Fibroblast of skin of left biceps (primary cell): ENCODE measurements around the gene ELN.
"Not testable (repeated sequence)": the region's sequence is repeated elsewhere in the genome, so short reads cannot be mapped to it uniquely, and the experiment has no call there.

Experiments used
- DNase-seq, 2 experiments: peaks; one replicate each; pipeline ENCODE4 v3.0.0-alpha.2; 2013; ENCODE audit warnings: low read depth in 2 of 2

Gene ELN

DNA sequence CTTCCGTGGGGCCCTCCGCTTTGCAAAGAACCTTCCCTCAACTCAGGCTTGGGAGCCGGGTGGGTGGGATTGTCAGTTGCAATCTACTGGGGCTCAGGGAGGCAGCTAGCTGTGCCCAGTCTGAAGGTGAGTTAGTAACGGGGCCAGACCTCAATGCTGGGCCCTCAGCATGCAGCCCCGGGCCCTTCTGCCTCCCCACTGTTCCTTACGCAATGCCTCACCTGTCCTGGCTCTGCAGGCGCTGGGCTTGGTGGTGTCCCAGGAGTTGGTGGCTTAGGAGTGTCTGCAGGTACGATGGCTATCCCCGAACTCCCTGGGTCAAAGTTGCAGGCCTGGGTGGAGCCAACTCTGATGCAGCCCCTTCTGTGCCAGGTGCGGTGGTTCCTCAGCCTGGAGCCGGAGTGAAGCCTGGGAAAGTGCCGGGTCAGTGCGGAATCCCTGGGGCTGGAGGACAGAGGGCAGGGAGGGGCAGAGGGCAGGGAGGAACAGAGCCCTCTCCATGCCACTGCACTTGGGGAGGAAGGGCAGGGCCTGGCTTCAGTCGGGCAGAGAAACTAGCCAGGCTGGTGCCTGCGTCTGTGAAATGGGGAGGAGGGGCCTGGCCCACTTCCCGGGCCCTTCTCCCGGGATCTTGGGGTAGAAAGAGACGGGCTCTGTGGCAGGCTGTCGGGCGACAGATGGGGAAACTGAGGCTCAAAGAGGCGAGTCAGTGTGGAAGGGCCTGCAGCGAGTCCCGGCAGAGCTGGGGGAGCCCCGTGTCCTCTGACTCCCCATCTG, 15.0 kb downstream of the ELN start:
- no peak for DNase-seq

DNA sequence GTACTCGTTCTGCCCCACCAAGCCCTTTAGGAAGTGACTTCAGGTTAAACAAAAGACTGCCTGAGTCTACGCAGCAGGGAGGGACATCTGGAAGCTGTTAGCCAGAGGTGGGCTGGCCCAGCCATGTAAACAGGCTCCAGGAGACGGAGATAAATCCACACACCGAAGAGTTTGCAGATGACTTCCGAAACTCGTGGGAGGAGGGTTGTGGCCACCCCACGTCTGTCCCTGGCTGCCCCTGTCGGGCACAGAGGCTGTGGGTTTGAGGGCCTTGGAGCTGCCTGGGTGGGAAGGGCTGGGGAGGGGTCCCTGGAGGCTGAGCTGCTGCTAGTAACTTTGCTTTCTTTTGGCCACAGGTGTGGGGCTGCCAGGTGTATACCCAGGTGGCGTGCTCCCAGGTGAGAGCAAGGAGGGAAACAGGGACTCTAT, 15.6 kb downstream of the ELN start:
- peak in 1 of 2 experiments; percentile 47 for DNase-seq

DNA sequence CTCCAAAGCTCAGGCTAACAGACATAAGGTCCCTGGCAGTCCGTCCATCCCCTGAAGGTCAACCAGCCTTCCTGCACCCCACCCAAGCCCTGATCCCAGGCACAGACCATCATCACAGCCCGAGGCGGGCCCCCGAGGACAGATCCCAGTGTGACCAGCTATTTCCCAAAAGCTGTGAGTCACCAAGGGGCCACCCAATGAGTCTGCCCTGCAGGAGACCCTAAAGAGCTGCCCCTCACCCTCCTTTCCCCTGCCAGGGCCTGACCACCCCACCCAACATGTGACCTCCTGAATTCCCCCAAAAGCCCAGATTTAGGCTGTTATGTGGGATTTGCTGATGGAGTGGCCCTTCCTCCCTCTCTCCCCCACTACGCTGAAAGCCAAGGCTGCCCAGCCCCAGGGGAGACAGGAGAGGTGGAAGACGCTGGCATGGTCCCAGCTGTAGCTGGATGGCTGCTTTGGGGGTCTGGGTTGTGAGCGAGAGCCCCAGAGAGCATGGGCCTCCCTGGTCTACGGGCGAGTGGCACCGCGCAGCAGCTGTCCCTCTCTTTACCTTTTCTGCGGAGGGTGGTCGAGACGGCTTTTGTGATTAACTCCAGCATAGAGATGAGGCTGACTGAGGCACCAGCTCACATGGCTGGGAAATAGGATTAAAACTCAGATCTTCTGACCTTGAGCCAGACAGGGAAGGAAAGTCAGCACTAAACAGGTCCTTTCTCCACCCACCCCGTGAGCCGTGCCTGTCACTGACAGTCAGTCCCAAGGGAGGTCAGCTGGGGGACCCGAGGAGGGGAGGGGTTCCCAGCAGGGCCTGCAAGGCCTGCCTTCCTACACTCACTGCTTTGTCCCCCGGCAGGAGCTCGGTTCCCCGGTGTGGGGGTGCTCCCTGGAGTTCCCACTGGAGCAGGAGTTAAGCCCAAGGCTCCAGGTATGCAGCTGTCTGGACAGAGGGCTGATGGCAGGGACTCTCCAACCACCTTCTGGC, 16.7 kb downstream of the ELN start:
- DNase-seq, result no peak

DNA sequence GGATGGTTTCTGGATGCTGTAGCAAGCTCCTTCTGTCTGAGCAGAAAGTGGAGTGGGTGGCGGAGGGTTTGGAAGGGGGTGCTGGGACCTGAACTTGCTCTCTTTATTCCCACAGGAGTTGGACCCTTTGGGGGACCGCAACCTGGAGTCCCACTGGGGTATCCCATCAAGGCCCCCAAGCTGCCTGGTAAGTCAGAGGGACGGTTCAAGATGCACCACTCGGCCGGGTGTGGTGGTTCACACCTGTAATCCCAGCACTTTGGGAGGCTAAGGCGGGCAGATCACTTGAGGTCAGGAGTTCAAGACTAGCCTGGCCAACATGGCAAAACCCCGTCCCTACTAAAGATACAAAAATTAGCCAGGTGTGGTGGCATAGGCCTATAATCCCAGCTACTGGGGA, 18.6 kb downstream of the ELN start:
- DNase-seq, result not testable (repeated sequence)

DNA sequence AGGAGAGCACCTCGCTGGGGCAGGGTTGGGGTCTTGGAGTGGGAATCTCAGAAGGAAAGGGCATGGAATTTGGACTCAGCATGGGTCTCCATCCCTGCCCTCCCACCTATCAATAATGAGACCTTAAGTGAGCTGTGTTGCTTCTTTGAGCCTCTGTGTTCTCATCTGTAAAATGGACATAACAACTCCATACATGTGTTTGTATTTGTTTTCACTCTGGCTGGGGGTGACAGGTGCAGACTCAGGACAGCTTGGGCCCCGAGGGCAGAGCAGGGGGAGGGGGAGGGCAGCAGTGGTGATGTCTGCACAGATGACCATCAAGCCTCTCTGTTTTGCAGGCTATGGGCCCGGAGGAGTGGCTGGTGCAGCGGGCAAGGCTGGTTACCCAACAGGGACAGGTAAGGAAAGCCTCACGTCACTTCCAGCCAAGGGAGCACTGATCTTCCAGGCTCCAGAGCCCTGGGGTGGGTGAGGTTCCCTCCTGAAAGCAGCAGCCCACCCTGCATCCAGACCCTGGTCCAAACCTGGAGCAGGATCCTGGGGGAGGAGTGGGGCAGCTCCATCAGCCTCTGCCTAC, 19.9 kb downstream of the ELN start:
- no peak for DNase-seq

DNA sequence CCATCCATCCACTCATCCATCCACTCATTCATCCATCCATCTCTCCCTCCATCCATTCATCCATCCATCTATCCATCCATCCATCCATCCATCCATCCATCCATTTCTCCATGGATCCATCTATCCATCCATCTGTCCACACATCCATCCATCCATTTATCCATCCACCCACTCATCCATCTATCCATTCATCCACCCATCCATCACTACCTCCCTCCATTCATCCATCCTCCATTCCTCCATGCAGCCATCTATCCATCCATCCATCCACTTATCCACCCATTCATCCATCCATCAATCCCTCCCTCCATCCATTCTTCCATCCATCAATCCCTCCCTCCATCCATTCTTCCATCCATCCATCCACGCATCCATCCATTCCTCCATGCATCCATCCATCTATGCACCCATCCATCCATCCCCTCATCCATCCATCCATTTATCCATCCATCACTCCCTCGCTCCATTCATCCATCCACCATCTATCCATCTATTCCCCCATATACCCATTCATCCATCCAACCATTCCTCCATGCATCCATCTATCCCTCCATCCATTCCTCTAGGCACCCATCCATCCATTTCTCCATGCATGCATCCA, 21.1 kb downstream of the ELN start:
- no peak for DNase-seq

DNA sequence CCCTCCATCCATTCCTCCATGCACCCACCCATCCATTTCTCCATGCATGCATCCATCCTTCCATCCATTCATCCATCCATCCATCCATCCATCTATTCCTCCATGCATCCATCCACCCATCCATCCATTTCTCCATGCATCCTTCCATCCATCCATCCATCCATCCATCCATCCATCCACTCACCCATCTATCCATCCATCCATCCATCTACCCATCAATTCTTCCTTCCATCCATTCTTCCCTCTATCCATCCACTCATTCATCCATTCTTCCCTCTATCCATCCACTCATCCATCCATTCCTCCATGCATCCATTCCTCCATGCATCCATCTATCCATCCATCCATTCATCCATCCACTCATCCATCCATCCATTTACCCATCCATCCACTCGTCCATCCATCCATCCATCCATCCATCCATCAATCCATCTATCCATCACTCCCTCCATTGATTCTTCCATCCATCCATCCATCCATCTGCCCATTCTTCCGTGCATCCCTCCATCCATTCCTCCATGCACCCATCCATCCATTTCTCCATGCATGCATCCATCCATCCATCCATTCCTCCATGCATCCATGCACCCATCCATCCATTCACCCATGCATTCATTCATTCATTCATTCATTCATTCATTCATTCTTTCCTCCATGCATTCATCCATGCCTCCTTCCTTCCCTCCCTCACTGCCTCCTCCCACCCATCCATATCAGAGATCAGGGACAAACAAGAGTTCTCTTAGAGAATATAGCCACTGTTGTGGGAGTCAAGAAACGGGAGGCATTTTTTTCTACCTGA, 22.2 kb downstream of the ELN start:
- DNase-seq, result no peak

DNA sequence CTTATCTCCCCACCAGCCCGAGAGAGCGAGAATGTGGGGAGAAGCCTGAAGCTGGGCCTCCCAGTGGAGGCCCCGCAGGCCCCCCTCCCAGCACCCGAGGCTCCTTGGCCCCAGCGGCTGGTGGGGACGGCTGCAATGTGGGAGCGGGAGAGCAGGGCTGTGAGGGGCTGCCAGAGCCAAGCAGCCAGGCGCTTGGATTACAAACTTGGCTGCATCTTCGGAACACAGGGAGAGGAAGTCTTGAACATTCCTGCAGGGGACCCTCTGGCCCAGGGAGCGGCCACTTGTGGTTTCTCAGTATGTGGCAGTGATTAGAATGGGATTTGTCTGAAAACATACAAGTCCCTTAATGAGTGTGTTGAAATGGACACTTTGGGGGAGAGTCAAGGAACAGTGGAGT, 23.2 kb downstream of the ELN start:
- no peak for DNase-seq

DNA sequence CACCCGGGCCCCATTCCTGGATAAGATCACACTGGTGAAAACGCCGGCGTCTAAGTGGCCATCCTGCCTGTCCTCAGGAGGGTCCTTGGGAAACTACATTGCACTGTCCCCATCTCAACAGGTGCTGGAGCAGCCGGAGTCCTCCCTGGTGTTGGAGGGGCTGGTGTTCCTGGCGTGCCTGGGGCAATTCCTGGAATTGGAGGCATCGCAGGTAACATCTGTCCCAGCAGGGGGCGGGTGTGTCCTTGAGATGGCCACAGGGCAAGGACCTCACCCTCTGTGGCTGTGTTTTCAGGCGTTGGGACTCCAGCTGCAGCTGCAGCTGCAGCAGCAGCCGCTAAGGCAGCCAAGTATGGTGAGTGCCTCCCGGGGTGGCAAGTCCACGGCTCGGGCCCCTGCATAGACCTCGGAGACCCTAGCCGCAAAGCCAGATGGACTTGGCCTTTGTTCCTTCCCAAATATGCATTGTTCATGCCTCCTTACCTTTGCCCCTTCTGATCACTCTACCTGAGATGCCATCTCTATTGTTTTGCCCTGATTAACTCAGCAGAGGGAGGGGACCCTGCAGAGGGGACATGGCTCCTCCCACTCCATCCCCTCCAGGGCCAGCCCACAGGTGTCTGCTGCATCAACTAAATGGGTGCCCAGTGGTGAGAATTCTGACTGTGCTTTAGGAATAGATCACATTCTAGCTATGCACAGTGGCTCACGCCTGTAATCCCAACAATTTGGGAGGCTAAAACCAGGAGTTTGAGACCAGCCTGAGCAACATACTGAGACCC, 23.8 kb downstream of the ELN start:
- DNase-seq, result no peak

DNA sequence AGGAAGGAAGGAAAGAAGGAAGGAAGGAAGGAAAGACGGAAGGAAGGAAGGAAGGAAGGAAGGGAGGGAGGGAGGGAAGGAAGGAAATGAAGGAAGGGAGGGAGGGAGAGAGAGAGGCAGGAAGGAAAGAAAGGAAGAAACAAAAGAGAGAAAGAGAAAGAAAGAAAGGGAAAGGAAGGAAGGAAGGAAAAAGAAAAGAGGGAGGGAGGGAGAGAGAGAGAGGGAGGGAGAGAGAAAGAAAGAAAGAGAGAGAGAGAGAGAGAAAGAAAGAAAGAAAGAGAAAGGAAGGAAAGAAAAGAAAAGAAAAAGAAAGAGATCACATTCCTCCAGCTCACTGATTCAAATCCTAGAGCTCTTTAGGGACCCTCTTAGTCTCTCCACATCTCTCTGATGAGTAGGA, 24.7 kb downstream of the ELN start:
- DNase-seq, result no peak

DNA sequence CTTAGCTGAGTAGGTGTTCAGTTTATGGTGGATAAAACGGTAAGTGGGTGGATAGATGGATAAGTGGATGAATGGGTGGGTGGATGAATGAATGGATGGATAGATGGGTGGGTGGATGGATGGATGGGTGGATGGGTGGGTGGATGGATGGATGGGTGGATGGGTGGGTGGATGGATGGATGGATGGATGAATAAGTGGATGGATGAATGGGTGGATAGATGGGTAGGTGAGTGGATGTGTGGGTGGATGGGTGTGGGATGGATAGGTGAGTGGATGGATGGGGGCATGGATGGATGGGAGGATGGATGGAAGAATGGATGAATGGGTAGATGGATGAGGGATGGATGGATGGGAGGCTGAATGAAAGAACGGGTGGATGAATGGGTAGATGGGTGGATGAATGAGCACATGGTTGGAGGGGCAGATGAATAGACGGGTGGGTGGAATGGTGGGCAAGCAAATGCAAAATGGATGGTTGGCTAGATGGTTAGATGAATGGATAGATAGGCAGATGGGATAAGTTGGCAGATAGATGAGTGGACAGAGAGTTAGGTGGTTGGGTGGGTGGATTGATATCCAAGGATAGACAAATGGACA, 25.7 kb downstream of the ELN start:
- DNase-seq, result no peak

DNA sequence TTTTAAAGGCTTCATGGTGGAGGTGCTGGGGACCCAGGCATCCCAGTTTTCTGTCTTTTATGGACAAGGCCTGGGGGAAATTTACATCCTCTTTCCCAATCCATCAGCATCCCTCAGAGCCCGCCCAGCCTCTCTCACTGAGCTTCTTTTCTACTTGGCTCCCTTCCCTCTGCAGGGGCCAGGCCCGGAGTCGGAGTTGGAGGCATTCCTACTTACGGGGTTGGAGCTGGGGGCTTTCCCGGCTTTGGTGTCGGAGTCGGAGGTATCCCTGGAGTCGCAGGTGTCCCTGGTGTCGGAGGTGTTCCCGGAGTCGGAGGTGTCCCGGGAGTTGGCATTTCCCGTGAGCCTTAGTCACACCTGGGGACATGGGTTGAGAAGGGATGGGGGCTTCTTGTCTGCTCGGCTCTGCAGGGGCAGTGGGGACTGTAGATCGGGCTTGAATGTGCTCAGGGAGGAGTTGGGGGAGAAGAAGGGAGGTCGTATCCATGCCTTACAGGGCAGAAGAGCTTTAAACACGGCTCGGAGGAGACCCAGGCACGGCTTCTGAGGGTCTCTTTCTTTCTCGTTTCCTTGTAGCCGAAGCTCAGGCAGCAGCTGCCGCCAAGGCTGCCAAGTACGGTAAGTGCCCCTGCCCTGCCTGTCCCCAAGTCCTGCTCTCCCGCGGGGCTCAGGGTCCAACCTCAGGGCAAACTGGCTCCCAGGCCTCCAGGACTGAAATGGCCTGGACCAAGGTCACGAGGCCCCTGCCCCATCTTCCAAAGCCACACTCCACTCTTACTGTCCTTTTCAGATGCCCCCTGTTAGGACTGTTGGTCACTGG, 28.3 kb downstream of the ELN start:
- DNase-seq, result no peak

DNA sequence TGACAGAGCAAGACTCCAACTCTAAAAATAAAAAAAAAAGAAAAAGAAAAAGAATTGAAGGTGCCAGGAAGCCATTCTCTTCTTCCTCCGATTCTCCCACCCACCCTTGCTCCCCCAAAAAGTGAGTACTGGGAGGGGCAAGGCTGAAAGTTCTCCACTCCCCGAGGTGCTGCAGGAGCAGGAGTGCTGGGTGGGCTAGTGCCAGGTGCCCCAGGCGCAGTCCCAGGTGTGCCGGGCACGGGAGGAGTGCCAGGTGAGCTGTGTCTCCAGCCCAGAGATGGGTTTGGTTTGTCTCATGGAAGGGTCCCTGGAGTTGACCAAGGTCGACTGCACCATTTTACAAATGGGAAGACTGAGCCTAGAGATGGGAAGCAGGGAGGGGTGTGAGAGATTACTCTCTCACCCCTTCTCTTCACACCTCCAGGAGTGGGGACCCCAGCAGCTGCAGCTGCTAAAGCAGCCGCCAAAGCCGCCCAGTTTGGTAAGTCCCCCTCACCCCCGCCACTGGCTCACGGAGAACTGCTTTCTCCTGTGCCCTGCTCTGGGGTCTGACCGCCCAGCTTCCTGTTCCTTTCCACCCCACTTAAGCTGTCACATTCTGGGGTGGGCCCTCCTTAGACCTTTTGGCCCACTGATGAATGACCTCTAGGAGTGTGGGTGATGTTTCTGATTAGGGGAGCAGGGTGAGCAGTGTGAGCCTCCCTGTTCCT, 29.4 kb downstream of the ELN start:
- no peak for DNase-seq

DNA sequence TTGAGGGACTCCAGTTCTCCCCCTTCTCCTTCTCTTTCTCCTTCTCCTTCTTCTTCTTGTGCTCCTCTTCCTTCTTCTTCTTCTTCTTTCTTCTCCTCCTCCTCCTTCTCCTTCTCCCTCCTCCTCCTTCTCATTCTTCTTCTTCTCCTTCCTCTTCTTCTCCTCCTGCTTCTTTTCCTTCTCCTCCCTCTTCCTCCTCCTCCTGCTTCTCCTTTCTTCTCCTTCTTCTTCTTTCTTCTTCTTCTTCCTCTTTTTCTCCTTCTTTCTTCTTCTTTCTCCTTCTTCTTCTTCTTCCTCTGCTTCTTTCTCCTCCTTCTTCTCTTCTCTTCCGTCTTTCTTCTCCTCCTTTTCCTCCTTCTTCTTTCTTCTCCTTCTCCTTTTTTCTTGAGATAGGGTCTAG, 30.0 kb downstream of the ELN start:
- DNase-seq, result no peak

DNA sequence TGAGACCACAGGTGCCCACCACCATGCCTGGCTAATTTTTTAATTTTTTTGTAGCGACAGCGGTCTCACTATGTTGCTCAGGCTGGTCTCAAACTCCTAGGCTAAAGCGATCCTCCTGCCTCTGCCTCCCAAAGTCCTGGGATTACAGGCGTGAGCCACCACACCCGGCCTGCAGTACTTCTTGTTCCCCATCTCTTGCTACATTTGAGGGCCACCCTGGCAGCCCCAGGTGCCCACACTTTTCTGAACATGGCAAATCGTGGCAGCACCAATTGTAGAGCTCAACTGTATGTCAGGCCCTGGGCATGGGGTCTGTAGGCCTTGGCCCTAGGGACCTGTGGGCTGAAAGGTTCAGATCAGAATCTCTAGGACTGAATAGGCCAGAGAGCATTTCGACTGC, 30.5 kb downstream of the ELN start:
- no peak for DNase-seq

DNA sequence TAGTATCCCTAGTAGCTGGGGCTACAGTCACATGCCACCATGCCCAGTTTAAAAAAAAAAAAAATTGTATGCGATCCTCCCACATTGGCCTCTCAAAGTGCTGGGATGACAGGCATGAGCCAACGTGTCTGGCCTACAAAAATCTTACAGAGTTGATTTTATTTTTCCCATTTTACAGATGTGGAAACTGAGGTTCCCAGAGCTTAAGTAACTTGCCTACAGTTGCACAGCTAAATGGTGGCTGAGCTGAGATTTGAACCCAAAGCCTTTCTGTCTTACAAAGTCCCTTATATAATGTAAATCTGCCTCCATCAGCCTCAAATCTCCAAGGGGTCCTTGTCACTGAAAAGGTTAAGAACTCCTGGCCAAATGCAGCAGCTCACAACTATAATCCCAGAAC, 31.1 kb downstream of the ELN start:
- no peak for DNase-seq

DNA sequence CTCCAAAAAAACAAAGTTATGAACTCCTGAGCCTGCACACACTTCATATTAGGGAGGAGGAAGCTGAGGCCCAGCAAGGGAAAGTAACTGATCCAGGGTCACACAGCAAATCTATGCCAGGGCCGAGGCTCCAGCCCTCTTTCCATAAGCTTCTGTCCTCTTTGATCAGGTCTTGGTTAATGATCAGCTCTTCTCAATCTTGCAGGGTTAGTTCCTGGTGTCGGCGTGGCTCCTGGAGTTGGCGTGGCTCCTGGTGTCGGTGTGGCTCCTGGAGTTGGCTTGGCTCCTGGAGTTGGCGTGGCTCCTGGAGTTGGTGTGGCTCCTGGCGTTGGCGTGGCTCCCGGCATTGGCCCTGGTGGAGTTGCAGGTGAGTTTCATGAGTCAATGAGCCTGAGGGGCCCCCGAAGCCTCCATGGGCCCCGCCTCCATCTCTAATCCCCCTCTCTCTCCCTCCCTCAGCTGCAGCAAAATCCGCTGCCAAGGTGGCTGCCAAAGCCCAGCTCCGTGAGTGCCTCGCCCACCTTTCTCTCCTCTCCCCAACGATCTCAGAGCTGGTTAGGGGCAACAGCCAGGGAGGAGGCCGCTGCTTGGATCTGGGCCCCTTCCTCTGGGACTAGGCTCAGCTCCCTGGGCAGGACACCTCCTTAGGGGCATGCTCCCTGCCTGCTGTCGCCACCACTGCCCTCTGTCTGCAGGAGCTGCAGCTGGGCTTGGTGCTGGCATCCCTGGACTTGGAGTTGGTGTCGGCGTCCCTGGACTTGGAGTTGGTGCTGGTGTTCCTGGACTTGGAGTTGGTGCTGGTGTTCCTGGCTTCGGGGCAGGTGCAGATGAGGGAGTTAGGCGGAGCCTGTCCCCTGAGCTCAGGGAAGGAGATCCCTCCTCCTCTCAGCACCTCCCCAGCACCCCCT, 32.0 kb downstream of the ELN start:
- no peak for DNase-seq
